RWPE2 (cell line): Measurements from ENCODE around the gene HTT-AS.
A peak's percentile ranks its signal among the peaks of the same experiment; 100 is the strongest.

Experiments
- ATAC-seq: fragments of 200-7000 bp; cut with Tn5 transposase; 3 replicates; pipeline ENCODE4 v1.9.1; 2021; ENCODE audit warnings: low read depth
- DNase-seq: peaks from one replicate; pipeline ENCODE4 v3.0.0-alpha.2; 2020; ENCODE audit warnings: low spot score
- H3K27ac ChIP-seq: fragments of 450-650 bp; 2 replicates; pipeline ENCODE4 v1.5.1; 2017; ENCODE audit warnings: mild to moderate bottlenecking; ENCODE audit not compliant: poor library complexity, severe bottlenecking
- H3K27me3 ChIP-seq: fragments of 250-450 bp; sonication (Bioruptor Pico); 2 replicates; pipeline ENCODE4 v1.5.1; 2021; ENCODE audit warnings: mild to moderate bottlenecking, moderate library complexity; ENCODE audit not compliant: insufficient read depth, poor library complexity, severe bottlenecking
- H3K36me3 ChIP-seq: fragments of 250-450 bp; sonication (Bioruptor Pico); 2 replicates; pipeline ENCODE4 v1.5.1; 2020; ENCODE audit warnings: low read depth, mild to moderate bottlenecking, moderate library complexity
- H3K4me1 ChIP-seq: fragments of 250-450 bp; sonication (Bioruptor Pico); 2 replicates; pipeline ENCODE4 v1.5.1; 2021; ENCODE audit warnings: mild to moderate bottlenecking, moderate library complexity; ENCODE audit not compliant: insufficient read depth, poor library complexity, severe bottlenecking
- H3K4me3 ChIP-seq: fragments of 250-450 bp; sonication (Bioruptor Pico); 2 replicates; pipeline ENCODE4 v1.5.1; 2021; ENCODE audit warnings: mild to moderate bottlenecking, moderate library complexity; ENCODE audit not compliant: severe bottlenecking
- H3K9me3 ChIP-seq: fragments of 250-450 bp; sonication (Bioruptor Pico); 2 replicates; pipeline ENCODE4 v1.5.1; 2021; ENCODE audit warnings: mild to moderate bottlenecking, moderate library complexity; ENCODE audit not compliant: severe bottlenecking
- CTCF ChIP-seq: fragments of 450-650 bp; IDR thresholded peaks from one replicate; pipeline ENCODE4 v1.5.1; 2017; ENCODE audit warnings: mild to moderate bottlenecking, moderate library complexity; ENCODE audit not compliant: poor library complexity, severe bottlenecking

Gene HTT-AS

GRCh38 chr4:3119464-3119863, 45.1 kb upstream of the HTT-AS start:
- no peaks in the 10 kb centered on the region for H3K4me1 ChIP-seq
- no peak overlapping the region for H3K27ac ChIP-seq
- no peak for DNase-seq
- H3K9me3 ChIP-seq = no peaks in the 10 kb centered on the region
- no peak for ATAC-seq
- H3K4me3 ChIP-seq = no peak overlapping the region
- H3K36me3 ChIP-seq = peaks cover 77% of the 10 kb centered on the region
- no peaks in the 10 kb centered on the region for H3K27me3 ChIP-seq
- TF ChIP-seq CTCF = no peak

GRCh38 chr4:3118312-3118711, 44.0 kb upstream of the HTT-AS start:
- ATAC-seq (no peak), DNase-seq (no peak)
- Histone ChIP-seq H3K4me1 (peaks cover under 1% of the 10 kb centered on the region), H3K27ac (no peak overlapping the region), H3K4me3 (no peak overlapping the region), H3K36me3 (peaks cover 82% of the 10 kb centered on the region), H3K9me3 (no peaks in the 10 kb centered on the region), H3K27me3 (no peaks in the 10 kb centered on the region)
- TF ChIP-seq CTCF = no peak

- no peak for ATAC-seq
- no peak for TF ChIP-seq CTCF
- H3K27me3 ChIP-seq = no peaks in the 10 kb centered on the region
Observed at GRCh38 chr4:3116955-3117354, 42.6 kb upstream of the HTT-AS start.

GRCh38 chr4:3115637-3116270, 41.4 kb upstream of the HTT-AS start:
- Histone ChIP-seq H3K36me3 (peaks cover 69% of the 10 kb centered on the region), H3K27ac (no peak overlapping the region), H3K27me3 (no peaks in the 10 kb centered on the region), H3K9me3 (no peaks in the 10 kb centered on the region), H3K4me3 (no peak overlapping the region), H3K4me1 (peaks cover 25% of the 10 kb centered on the region)
- no peak for TF ChIP-seq CTCF
- no peak for DNase-seq
- ATAC-seq = no peak

More at GRCh38 chr4:3116955-3117354, 42.6 kb upstream of the HTT-AS start:
- H3K36me3 ChIP-seq = peaks cover 74% of the 10 kb centered on the region
- no peak for DNase-seq
- no peaks in the 10 kb centered on the region for H3K9me3 ChIP-seq
- no peak overlapping the region for H3K4me3 ChIP-seq
- no peak overlapping the region for H3K27ac ChIP-seq
- H3K4me1 ChIP-seq = peaks cover 14% of the 10 kb centered on the region

GRCh38 chr4:3114377-3114776, 40.0 kb upstream of the HTT-AS start:
- H3K27me3 ChIP-seq = no peaks in the 10 kb centered on the region
- no peak overlapping the region for H3K4me3 ChIP-seq
- ATAC-seq (no peak), DNase-seq (no peak)
- no peaks in the 10 kb centered on the region for H3K9me3 ChIP-seq
- peaks cover 70% of the 10 kb centered on the region for H3K36me3 ChIP-seq
- peak overlapping the region; percentile 80 for H3K27ac ChIP-seq
- TF ChIP-seq CTCF = no peak
- peaks cover 25% of the 10 kb centered on the region for H3K4me1 ChIP-seq
